Thyroid gland (tissue), 4 donors: Measurements from ENCODE around the gene NOCT. TPM values are rescaled to one million over a fixed set of nuclear protein-coding genes. Genes with fewer than 3 reads are reported as not detected.

ENCODE experiments used
- DNase-seq, 2 donors: peaks; one replicate each; pipeline ENCODE4 v3.0.0-alpha.2; 2019
- H3K27ac ChIP-seq, 3 donors: fragments of 200-600 bp; sonication (generic); 1 replicate in 2 of 3; 2 replicates in 1 of 3; pipeline ENCODE4 v1.5.1; 2016 to 2019; ENCODE audit warnings: mild to moderate bottlenecking in 1 of 3, moderate library complexity in 1 of 3
- H3K27me3 ChIP-seq: fragments of 200-600 bp; sonication (generic); one replicate; pipeline ENCODE4 v1.5.1; 2019
- H3K36me3 ChIP-seq, 2 donors: fragments of 200-600 bp; sonication (generic); one replicate each; pipeline ENCODE4 v1.5.1; 2016 to 2019
- H3K4me1 ChIP-seq, 2 donors: fragments of 200-600 bp; sonication (generic); one replicate each; pipeline ENCODE4 v1.5.1; 2017 to 2019
- H3K4me3 ChIP-seq, 3 donors: fragments of 200-600 bp; sonication (generic); replicated peaks in 1 of 3; 1 replicate in 2 of 3; 2 replicates in 1 of 3; pipeline ENCODE4 v1.5.1; 2016; ENCODE audit warnings: mild to moderate bottlenecking in 1 of 3
- H3K9me3 ChIP-seq: fragments of 200-600 bp; sonication (generic); one replicate; pipeline ENCODE4 v1.5.1; 2017
- POLR2A ChIP-seq, 2 donors: fragments of 450-650 bp; IDR thresholded peaks; one replicate each; pipeline ENCODE4 v1.6.1; 2017; ENCODE audit warnings: antibody characterized with exemption in 2 of 2, mild to moderate bottlenecking in 2 of 2, moderate library complexity in 1 of 2
- WGBS, 2 donors: methylation state at CpG; one replicate each; pipeline ENCODE4 v1.1.5; 2017; 5-methylcytosine and 5-hydroxymethylcytosine counted together
- intact Hi-C: fragments of 100-400 bp; cut with DNase I; formaldehyde crosslinking; loops from one replicate; pipeline ENCODE4 v1.15.1; 2023
- small RNA-seq: library from RNA; depleted of rRNA; stranded (forward); fragments of <200 nt; gene quantifications from one replicate; pipeline ENCODE3, GENCODE V24; 2016
- total RNA-seq, 4 donors: library from RNA; depleted of rRNA; stranded (reverse); fragments of >200 nt; gene quantifications; one replicate each; pipeline ENCODE4 v1.2.3, GENCODE V29; 2016
- TF ChIP-seq, protein P1 (sequence below), 6 experiments: fragments of 200-600 bp in 3 of 6; fragments of 450-650 bp in 3 of 6; sonication (generic) in 3 of 6; IDR thresholded peaks; one replicate each; pipeline ENCODE4 v1.5.1; 2016 to 2019; ENCODE audit warnings: antibody characterized with exemption in 6 of 6, mild to moderate bottlenecking in 2 of 6, inconsistent platforms in 1 of 6, moderate library complexity in 1 of 6

The NOCT gene
- total RNA-seq, 4 donors from 2014 or later = 4.0 to 11.5 (median 6.6) TPM

DNA sequence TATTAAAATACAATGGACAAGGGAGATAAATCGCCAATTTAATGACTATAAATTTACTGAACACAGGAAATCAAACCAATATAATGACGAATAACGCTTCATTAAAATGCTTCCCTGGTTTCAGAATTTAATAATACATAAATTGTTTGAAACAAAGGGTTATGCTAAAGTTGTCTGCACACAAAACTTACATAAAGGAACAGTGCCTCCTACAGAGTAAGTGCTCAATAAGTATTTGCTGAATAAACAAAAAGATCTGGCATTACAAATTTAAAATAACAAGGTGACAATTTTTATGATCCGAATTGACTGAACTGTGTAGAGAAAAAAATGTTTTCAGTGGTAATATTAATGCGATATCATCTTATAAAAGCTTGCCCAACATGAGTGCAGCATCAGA, 69.6 kb downstream of the NOCT start:
- Histone ChIP-seq H3K27me3 (no peaks in the 10 kb centered on the region), H3K4me1 (peaks cover 7 to 16% of the 10 kb centered on the region in 2 donors), H3K4me3 (peak overlapping the region in 2 of 3 donors; percentile 69 to 70), H3K9me3 (no peaks in the 10 kb centered on the region), H3K36me3 (no peaks in the 10 kb centered on the region), H3K27ac (peak overlapping the region; percentile 81 to 93 (median 90))
- WGBS, 2 donors = 40 to 42% methylated on average over 5 of the region's 5 CpGs
- intact Hi-C loops = loop anchor here (10.0 kb wide), 1 partner anchor 50 kb away; no protein-coding TSS in a partner anchor
- no peak for TF ChIP-seq POLR2A (IDR thresholded peaks at IDR 0.05)
- TF ChIP-seq, protein P1, sequence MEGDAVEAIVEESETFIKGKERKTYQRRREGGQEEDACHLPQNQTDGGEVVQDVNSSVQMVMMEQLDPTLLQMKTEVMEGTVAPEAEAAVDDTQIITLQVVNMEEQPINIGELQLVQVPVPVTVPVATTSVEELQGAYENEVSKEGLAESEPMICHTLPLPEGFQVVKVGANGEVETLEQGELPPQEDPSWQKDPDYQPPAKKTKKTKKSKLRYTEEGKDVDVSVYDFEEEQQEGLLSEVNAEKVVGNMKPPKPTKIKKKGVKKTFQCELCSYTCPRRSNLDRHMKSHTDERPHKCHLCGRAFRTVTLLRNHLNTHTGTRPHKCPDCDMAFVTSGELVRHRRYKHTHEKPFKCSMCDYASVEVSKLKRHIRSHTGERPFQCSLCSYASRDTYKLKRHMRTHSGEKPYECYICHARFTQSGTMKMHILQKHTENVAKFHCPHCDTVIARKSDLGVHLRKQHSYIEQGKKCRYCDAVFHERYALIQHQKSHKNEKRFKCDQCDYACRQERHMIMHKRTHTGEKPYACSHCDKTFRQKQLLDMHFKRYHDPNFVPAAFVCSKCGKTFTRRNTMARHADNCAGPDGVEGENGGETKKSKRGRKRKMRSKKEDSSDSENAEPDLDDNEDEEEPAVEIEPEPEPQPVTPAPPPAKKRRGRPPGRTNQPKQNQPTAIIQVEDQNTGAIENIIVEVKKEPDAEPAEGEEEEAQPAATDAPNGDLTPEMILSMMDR (IDR thresholded peaks at IDR 0.05) = peak in 1 of 6 experiments; percentile 12
- no peak for DNase-seq

DNA sequence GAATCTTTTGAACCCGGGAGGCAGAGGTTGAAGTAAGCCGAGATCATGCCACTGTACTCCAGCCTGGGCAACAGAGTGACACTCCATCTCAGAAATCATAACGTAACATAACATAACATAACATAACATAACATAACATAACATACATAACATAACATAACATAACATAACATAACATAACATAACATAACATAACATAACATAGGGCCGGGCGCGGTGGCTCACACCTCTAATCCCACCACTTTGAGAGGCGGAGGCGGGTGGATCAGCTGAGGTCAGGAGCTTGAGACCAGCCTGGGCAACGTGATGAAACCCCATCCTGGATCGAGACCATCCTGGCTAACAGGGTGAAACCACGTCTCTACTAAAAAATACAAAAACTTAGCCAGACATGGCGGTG, 76.7 kb downstream of the NOCT start:
- intact Hi-C loops = no loop called here
- TF ChIP-seq POLR2A (IDR thresholded peaks at IDR 0.05) = no peak
- TF ChIP-seq, protein P1 (IDR thresholded peaks at IDR 0.05) = no peak
- no peak overlapping the region for H3K4me3 ChIP-seq
- 87 to 90% methylated on average over 12 of the region's 12 CpGs for WGBS, 2 donors
- H3K36me3 ChIP-seq = no peaks in the 10 kb centered on the region
- H3K4me1 ChIP-seq = no peaks in the 10 kb centered on the region
- no peak for DNase-seq
- H3K9me3 ChIP-seq = no peaks in the 10 kb centered on the region
- H3K27ac ChIP-seq = no peak overlapping the region
- H3K27me3 ChIP-seq = no peaks in the 10 kb centered on the region

Small RNA genes lying within 50 kb of the gene (small RNA-seq; reads per million reads assigned to genes)
- not detected for gene RNU6-531P

Other genes starting within 250 kb of the NOCT start
- 10 to 100 TPM; 58.1 to 76.6 (median 65.0) TPM for gene ELF2, start 161.4 kb downstream of the NOCT start, total RNA-seq